Esophagus mucosa (tissue), 1 donor: ENCODE results near the gene CAMKV. TPM values are rescaled to one million over a fixed set of nuclear protein-coding genes. Genes with fewer than 3 reads are reported as not detected.
"Not testable (repeated sequence)": the region's sequence is repeated elsewhere in the genome, so short reads cannot be mapped to it uniquely, and the experiment has no call there.

ENCODE experiments used
- ATAC-seq: fragments of 200-7000 bp; cut with Tn5 transposase; one replicate; pipeline ENCODE4 v1.9.1; 2020
- total RNA-seq: library from RNA; stranded (reverse); gene quantifications from one replicate; pipeline ENCODE4 v1.2.4, GENCODE V29; 2023
- donor health status: DM: yes; HTN: yes; CAD: no.

Gene CAMKV
- total RNA-seq, 1 donor from 2014 or later, result not detected

DNA sequence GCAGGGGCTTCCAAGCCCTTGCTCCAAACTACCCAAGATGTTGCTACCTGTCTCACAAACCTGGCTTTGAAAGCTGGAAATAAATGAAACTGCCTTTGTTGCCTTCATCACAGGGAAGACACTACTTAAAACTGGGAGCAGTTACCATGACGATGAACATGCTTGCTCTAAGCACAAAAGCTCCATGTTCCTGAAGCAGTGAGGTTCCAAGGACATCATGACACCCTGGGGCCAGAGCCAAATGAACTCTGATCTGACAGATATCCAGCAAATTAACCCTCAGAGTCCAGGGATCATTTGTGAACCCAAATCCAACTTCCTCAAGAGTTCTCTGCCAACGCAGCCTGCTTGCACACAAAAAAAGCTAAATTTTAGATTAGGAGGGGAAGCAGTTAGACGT is 24.0 kb downstream of the CAMKV start:
- ATAC-seq, result no peak

DNA sequence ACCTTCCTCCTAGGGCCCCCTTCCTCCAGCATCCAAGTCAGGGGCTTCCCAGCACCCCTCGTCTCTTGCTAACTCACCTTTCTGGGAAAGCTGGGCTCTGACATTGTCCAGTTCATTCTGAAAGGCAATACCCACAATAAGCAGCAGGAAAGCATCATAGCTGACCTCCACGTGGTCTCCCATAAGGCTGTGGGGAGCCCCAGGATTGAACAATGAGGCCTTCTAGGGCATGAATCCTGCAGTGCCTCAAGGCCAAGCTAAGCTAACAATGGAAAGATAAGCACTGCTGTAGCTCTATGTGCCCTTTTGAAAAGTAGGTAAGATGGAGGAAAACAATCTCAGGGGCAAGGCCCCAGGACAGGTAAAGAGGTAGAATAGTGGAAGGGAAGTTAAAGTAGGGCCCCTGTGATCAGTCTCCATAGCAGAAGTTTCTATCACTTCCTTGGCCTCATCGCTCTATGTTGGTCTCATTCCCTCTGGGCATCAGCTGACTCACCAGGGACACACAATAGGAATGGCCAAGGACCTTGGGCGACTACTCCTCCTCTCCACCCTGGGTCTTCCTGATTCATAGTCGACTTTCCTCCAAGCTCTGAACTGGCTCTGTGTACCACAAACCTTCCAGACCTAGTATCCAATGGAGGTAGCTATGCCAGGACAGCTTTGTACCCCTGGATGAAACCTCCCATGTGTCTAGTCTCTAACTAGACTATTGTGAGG is 25.1 kb downstream of the CAMKV start:
- no peak for ATAC-seq

DNA sequence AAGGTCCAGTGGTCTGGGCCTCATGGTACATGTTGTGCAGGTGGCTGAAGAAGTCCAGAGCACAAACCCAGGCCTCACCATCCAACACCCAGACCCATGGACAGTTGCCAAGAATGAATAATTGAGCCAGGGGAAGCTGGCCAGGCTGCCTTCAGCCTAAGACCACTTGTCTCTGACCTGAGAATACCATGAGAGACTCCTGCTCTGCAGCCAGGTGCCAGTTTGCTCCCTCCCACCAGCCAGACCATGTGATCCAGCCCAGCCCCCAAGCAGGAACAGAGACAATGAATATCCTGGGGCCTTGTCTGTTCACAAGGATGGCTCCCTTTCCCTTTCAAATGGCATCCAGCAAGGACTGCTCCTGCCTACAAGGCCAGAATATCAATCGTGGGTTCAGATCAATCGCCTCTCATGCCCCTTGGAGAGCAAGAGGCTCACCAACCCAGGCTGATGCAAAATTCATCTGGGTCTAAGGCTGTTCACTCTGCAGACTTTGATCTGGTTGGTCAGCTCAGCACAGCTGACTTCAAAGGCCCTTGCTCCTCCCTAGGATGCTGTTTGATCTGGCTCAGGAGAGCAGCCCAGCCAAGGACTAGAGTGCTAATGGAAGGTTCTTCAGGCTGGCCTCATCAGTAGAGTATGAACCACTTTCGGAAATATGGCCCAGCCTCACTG is 26.7 kb downstream of the CAMKV start:
- no peak for ATAC-seq

DNA sequence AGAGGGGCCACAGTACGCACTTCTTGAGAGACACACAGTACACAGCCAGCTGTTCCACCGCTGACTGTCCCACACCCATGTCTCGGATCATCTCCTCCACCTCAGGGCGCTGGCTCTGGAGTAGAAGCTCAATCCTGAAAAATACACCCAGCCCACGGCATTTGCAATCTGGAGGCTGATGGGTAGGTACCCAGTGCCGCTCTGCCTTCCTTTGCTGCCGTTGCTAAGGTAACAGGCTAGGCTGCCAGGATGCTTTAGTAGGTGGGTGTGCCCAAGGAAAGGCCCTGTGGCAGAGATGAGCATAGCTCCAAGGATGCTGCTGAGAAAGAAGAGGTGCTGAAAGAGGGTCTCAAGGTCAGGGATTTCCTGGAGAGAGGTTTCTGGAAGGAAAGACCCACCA is 27.9 kb downstream of the CAMKV start:
- no peak for ATAC-seq

DNA sequence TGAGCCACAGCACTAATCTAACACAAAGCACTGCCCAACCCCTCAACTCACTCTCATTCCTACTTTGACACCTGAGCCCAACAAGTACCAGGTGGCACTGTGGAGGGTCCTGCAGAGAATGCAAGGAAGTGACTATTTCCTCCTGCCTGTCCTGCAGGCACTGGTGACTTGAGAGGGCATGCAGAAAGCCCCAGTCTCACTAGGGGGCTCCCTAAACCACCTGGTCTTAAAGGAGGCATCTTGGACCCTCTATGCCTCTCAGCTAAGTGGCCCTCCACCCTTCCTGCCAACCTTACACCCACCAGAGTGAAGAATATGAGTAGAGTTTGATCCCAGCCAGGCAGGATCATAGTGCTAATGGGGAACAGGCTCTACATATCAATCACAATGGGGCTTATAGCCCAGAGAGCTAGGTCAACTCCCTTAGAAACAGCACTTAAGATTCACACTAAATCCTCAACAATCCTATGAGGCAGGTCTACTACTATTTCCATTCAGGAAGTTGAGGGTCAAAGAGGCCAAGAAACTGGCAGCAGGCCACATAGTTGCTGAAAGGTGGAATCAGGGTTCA is 28.5 kb downstream of the CAMKV start:
- ATAC-seq, result no peak

DNA sequence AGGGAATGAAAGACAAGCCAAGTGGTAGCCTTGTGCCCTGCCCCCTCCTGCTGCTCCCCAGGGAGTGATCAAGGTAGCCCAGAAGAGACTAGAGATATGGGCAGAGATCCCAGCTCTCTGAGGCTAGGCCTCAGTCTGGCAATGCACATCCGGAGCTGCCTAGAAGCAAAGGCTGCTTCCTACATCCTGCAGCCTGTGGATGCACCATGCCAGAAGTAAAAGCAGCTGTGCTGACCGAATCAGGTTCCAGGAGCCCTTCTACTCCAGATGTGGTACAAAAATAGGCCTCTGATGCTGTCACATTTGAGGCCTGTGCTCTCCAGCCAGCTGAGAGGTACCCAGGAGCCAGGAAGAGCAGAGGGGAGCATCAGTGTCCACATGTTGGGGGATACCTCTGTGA is 29.3 kb downstream of the CAMKV start:
- no peak for ATAC-seq

DNA sequence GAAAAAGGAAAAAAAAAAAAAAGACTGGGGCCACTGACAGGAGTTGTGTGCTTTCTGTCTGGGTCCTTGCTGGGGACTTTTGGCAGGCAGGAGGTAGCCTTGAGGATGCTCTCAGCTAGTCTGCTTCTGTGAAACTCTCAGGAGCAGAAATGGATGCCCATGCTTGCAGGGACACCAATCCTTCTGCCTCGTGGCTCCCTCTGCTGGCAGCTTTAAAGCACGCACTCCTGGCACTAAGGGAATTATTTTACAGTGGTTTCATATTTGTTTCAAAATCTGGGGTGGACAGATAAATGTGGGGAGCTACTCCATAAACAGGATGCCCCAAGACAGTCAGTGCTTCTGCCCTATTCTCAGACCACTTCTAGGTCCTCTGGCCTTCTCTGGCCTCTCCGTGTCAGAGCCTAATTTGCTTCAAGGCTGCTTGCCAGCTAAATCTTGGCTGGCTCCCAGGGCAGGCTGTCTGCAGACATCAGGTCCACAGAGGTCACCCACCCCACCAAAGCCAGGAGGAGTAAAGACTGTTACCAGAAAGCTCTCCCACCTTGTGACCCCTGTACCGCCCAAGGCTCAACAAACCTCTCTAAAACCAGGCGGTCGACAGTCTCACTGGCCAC is 30.4 kb downstream of the CAMKV start:
- peak; percentile 84 for ATAC-seq

DNA sequence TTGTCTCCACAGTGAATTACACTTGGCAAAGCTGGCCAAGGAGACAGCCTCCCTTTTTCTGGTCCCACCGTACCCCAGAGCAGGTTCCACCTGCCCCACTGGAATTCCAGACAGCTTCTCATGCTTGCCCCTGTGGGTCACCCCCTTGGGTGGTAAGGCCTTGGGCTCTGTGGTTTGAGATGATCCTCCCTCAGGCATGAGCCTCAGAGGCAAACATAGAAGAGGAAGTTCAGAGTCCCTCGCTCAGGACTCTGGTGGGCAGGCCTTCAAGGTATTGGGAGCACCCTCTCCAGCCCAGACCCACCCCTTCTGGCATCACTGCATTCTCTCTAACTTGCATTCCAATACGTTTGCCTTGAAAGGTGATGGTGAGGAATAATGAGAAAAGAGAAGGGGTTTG is 38.4 kb downstream of the CAMKV start:
- no peak for ATAC-seq

DNA sequence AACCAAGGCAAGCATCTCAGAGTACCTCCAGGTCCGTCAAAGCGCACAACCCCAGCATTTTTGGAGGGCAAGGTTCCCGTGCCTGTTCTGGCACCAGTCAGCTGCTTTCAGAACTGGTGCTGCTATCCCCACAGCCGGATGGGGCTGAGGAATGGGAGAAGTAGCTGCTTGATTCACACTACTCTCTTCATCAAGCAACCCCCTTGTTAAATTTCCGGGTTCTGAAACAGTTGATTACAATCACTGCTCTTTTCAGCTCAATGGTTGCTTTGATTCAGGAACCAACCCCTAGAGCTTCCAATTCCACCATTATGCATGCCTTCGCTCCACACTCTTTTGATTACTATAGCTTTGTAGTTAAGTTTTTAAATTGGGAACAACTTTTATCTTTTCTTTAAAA is 43.7 kb downstream of the CAMKV start:
- ATAC-seq, result no peak

DNA sequence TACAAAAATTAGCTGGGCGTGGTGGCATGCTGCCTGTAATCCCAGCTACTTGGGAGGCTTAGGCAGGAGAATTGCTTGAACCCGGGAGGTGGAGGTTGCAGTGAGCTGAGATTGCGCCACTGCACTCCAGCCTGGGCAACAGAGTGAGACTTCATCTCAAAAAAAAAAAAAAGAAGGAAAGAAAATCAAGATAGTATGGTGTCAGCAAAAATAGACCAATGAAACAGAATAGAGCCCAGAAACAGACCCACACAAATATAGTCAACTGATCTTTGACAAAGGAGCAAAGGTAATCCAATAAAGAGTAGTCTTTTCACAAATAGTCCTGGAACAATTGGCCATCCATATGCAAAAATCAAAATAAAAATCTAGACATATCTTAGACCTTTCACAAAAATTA is 46.6 kb downstream of the CAMKV start:
- not testable (repeated sequence) for ATAC-seq

DNA sequence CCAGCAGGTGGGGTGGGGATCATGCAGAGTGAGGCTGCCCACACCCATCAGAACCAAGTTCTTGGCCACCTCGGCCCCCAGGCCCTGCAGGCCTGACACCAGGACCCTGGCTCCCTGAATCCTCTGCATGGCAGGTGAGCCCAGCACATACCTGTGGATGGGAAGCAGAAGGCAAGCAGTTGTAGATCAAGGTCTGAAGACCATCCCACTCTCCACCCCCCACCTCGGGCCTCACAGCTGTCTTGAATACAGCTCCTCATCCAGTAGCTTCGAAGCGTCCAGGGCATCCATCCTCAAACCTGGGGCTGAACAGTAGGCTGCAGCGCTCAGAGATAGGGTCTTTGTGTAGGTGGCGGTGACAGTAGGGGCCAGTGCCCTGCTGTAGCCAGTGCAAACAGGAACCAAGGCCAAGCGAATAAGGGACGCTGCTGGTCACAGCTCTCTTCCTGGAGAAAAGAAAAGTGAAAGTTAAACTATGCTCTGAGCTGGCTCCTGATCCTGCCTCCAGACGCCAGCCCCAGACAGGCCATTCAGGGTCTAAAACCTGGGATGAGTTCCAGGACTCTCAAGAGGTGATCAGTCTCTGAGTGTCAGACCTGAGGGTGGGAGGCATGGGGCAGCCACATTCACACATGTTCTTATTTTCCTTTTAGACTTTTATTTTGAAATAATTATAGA is 56.1 kb downstream of the CAMKV start, which contains the start of gene UBA7:
UBA7 (minus strand) TSS at position 457 of the 678 bp plus-strand sequence; CDS start at position 291, 166 bp downstream.
- ATAC-seq, result peak; percentile 64

DNA sequence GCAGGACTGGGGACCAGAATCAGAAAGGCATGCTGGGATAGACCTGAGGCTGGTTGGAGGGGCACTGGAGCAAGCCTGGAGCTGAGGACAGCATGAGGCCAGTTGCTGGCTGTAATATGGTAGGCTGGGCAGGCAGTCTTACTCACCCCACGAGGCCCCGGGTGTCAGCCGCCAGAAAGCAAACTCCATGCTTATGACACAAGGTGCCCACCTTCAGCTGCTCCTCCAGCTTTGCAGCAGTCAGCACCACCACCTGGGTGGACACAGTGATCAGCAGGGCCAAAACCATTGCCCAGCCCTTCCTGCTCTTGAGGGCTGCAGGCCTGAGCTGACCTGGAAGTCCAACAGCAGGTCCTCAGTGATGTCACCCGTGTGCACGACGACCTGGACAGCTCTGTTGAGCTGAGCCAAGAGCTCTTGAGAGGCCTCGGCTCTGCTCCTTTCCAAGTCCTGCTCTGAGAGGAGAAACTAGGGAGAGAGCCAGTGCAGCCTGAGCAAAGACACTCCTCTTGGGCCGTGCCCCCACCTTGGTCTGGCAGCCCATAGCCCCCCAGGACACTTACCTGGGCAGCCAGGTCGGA is 56.7 kb downstream of the CAMKV start:
- ATAC-seq, result peak; percentile 12

Other genes starting within 250 kb of the CAMKV start
- 103 TPM for gene APEH, start 195.6 kb downstream of the CAMKV start, total RNA-seq
- gene MST1, start 180.4 kb downstream of the CAMKV start, total RNA-seq, result 7.6 TPM
- gene RNF123, start 180.3 kb downstream of the CAMKV start, total RNA-seq, result 19.4 TPM
- gene AMIGO3, start 150.2 kb downstream of the CAMKV start, total RNA-seq, result not detected
- gene GMPPB, start 146.0 kb downstream of the CAMKV start, total RNA-seq, result 22.5 TPM
- gene IP6K1, start 83.4 kb downstream of the CAMKV start, total RNA-seq, result 19.9 TPM
- not detected for gene CDHR4, start 70.0 kb downstream of the CAMKV start, total RNA-seq
- gene INKA1, start 66.6 kb downstream of the CAMKV start, total RNA-seq, result 14.2 TPM
- gene UBA7, start 56.0 kb downstream of the CAMKV start, total RNA-seq, result 15.3 TPM
- 5.5 TPM for gene TRAIP, start 13.3 kb downstream of the CAMKV start, total RNA-seq
- 14.1 TPM for gene MST1R, start 34.0 kb upstream of the CAMKV start, total RNA-seq
- 8.5 TPM for gene MON1A, start 59.9 kb upstream of the CAMKV start, total RNA-seq
- 32.0 TPM for gene RBM6, start 70.2 kb upstream of the CAMKV start, total RNA-seq
- 59.5 TPM for gene RBM5, start 219.0 kb upstream of the CAMKV start, total RNA-seq